Mesendoderm (in vitro differentiated cells): Measurements from ENCODE around the gene DCST2.
"Not testable (repeated sequence)": the region's sequence is repeated elsewhere in the genome, so short reads cannot be mapped to it uniquely, and the experiment has no call there.

ENCODE experiments used
- DNase-seq: peaks from one replicate; pipeline ENCODE4 v3.0.0; 2013
- H2AK5ac ChIP-seq: 2 replicates; pipeline ENCODE4 v1.6.1; 2013; ENCODE audit warnings: low read length, inconsistent platforms
- H2BK120ac ChIP-seq: 2 replicates; pipeline ENCODE4 v1.6.1; 2013; ENCODE audit warnings: low read depth, mild to moderate bottlenecking, low read length, moderate library complexity, mixed read lengths
- H2BK15ac ChIP-seq: replicated peaks from 2 replicates; pipeline ENCODE4 v1.6.1; 2013; ENCODE audit warnings: low read depth, mild to moderate bottlenecking, moderate library complexity
- H2BK5ac ChIP-seq: 2 replicates; pipeline ENCODE4 v1.6.1; 2013; ENCODE audit warnings: low read length, inconsistent platforms
- H3K18ac ChIP-seq: 2 replicates; pipeline ENCODE4 v1.6.1; 2013; ENCODE audit warnings: mild to moderate bottlenecking, low read length, mixed read lengths
- H3K23ac ChIP-seq: one replicate; pipeline ENCODE4 v1.6.1; 2013; ENCODE audit warnings: low read length
- H3K27ac ChIP-seq: 2 replicates; pipeline ENCODE4 v1.5.1; 2013; ENCODE audit warnings: low read depth, mild to moderate bottlenecking, inconsistent platforms, low read length, moderate library complexity
- H3K27me3 ChIP-seq: 2 replicates; pipeline ENCODE4 v1.6.1; 2013; ENCODE audit warnings: low read length, control low read depth, mild to moderate bottlenecking, inconsistent platforms; ENCODE audit not compliant: insufficient read depth, poor library complexity
- H3K36me3 ChIP-seq: 2 replicates; pipeline ENCODE4 v1.6.1; 2013; ENCODE audit warnings: low read length, inconsistent platforms; ENCODE audit not compliant: control insufficient read depth, insufficient read depth
- H3K4ac ChIP-seq: one replicate; pipeline ENCODE4 v1.6.1; 2013; ENCODE audit warnings: low read depth, mild to moderate bottlenecking, low read length, moderate library complexity
- H3K4me1 ChIP-seq: 2 replicates; pipeline ENCODE4 v1.6.1; 2013; ENCODE audit warnings: low read depth, low read length, inconsistent platforms; ENCODE audit not compliant: control insufficient read depth
- H3K4me2 ChIP-seq: 2 replicates; pipeline ENCODE4 v1.6.1; 2013; ENCODE audit warnings: low read length
- H3K4me3 ChIP-seq: 2 replicates; pipeline ENCODE4 v1.5.1; 2013; ENCODE audit warnings: mild to moderate bottlenecking, low read length
- H3K56ac ChIP-seq: one replicate; pipeline ENCODE4 v1.6.1; 2013; ENCODE audit warnings: low read length
- H3K79me1 ChIP-seq: 2 replicates; pipeline ENCODE4 v1.6.1; 2013; ENCODE audit warnings: low read length, inconsistent platforms
- H3K79me2 ChIP-seq: 2 replicates; pipeline ENCODE4 v1.6.1; 2013; ENCODE audit warnings: mild to moderate bottlenecking, low read length; ENCODE audit not compliant: control insufficient read depth, insufficient read depth
- H3K9ac ChIP-seq: 2 replicates; pipeline ENCODE4 v1.6.1; 2013; ENCODE audit warnings: low read length, inconsistent platforms
- H4K5ac ChIP-seq: one replicate; pipeline ENCODE4 v1.6.1; 2013; ENCODE audit warnings: low read length
- H4K8ac ChIP-seq: one replicate; pipeline ENCODE4 v1.6.1; 2013; ENCODE audit warnings: low read depth, mild to moderate bottlenecking, control low read depth, low read length, moderate library complexity
- WGBS: extraction: QIAGEN DNeasy Blood & Tissue Kit; methylation state at CpG from one replicate; pipeline ENCODE4 v1.1.7; 2013; ENCODE audit warnings: low lambda C conversion rate, missing lambda C conversion rate; ENCODE audit not compliant: insufficient coverage; ENCODE audit errors: extremely low coverage; 5-methylcytosine and 5-hydroxymethylcytosine counted together

DCST2 gene

GRCh38 chr1:154988058-154988954, 45.3 kb downstream of the DCST2 start:
- Histone ChIP-seq H3K4me2 (no peak overlapping the region), H4K8ac (no peak overlapping the region), H3K79me1 (peaks cover 21% of the 10 kb centered on the region), H4K5ac (no peak overlapping the region), H2BK15ac (no peak overlapping the region), H3K79me2 (peaks cover 19% of the 10 kb centered on the region), H3K18ac (no peak overlapping the region), H3K27me3 (no peaks in the 10 kb centered on the region), H3K23ac (no peak overlapping the region), H2BK120ac (no peak overlapping the region), H3K4ac (no peak overlapping the region), H2AK5ac (no peak overlapping the region), H3K27ac (no peak overlapping the region), H3K56ac (no peak overlapping the region), H2BK5ac (no peak overlapping the region), H3K36me3 (peaks cover 20% of the 10 kb centered on the region), H3K4me1 (no peaks in the 10 kb centered on the region), H3K4me3 (no peak overlapping the region), H3K9ac (no peak overlapping the region)
- no CpG with 5 or more reads among the region's 17 CpGs for WGBS
- DNase-seq, result no peak

DNA sequence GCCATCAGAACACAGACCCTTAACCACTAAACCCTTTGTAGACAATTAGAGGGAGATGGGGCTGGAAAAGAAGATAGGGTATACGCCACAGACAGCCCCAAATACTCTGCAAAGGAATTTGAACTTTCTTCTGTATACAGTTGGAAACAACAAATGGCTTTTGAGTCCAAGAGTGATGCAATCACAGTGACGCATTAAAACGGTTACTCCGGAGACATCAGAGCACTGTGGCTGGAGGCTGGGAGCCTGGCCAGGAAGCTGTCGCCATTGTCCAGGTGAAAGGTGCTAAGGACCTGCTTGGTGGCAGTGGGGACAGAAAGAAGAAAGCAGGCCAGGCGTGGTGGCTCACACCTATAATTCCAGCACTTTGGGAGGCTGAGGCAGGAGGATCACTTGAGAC, 46.3 kb downstream of the DCST2 start:
- H3K79me1 ChIP-seq, result peaks cover 21% of the 10 kb centered on the region
- no peak overlapping the region for H3K23ac ChIP-seq
- H2BK5ac ChIP-seq, result no peak overlapping the region
- H3K36me3 ChIP-seq, result peaks cover 20% of the 10 kb centered on the region
- H2AK5ac ChIP-seq, result no peak overlapping the region
- no peak overlapping the region for H2BK120ac ChIP-seq
- no peak overlapping the region for H3K18ac ChIP-seq
- no peak overlapping the region for H3K4me3 ChIP-seq
- H3K79me2 ChIP-seq, result peaks cover 19% of the 10 kb centered on the region
- H4K5ac ChIP-seq, result no peak overlapping the region
- no peak overlapping the region for H2BK15ac ChIP-seq
- H3K4me2 ChIP-seq, result no peak overlapping the region
- H3K27me3 ChIP-seq, result no peaks in the 10 kb centered on the region
- no peak overlapping the region for H3K4ac ChIP-seq
- no peaks in the 10 kb centered on the region for H3K4me1 ChIP-seq
- DNase-seq, result no peak
- no peak overlapping the region for H3K9ac ChIP-seq
- no peak overlapping the region for H3K27ac ChIP-seq
- WGBS, result no CpG with 5 or more reads among the region's 6 CpGs
- H3K56ac ChIP-seq, result no peak overlapping the region
- no peak overlapping the region for H4K8ac ChIP-seq

GRCh38 chr1:154986736-154987135, 46.8 kb downstream of the DCST2 start:
- H3K56ac ChIP-seq, H3K27ac ChIP-seq, H3K23ac ChIP-seq, H3K9ac ChIP-seq, H3K4ac ChIP-seq, H2BK120ac ChIP-seq, H4K5ac ChIP-seq, H3K18ac ChIP-seq, H3K4me1 ChIP-seq, H2BK15ac ChIP-seq, DNase-seq, H3K4me2 ChIP-seq, H3K27me3 ChIP-seq, H2AK5ac ChIP-seq, H2BK5ac ChIP-seq, H3K4me3 ChIP-seq, H4K8ac ChIP-seq: not testable (repeated sequence)
- H3K36me3 ChIP-seq, result peaks cover 20% of the 10 kb centered on the region
- WGBS, result no CpG with 5 or more reads among the region's 4 CpGs
- H3K79me1 ChIP-seq, result peaks cover 21% of the 10 kb centered on the region
- H3K79me2 ChIP-seq, result peaks cover 19% of the 10 kb centered on the region

GRCh38 chr1:154983776-154984466, 49.7 kb downstream of the DCST2 start:
- no CpG with 5 or more reads among the region's 17 CpGs for WGBS
- no peak overlapping the region for H3K27ac ChIP-seq
- no peak overlapping the region for H2BK15ac ChIP-seq
- no peak overlapping the region for H2BK5ac ChIP-seq
- H3K4me1 ChIP-seq, result no peaks in the 10 kb centered on the region
- peak overlapping the region; percentile 12 for H2AK5ac ChIP-seq
- peaks cover 12% of the 10 kb centered on the region for H3K36me3 ChIP-seq
- no peak overlapping the region for H2BK120ac ChIP-seq
- DNase-seq, result no peak
- H3K9ac ChIP-seq, result peak overlapping the region; percentile 81
- H3K4ac ChIP-seq, result peak overlapping the region; percentile 74
- H4K5ac ChIP-seq, result no peak overlapping the region
- peak overlapping the region; percentile 67 for H3K4me3 ChIP-seq
- H3K56ac ChIP-seq, result peak overlapping the region; percentile 81
- no peak overlapping the region for H3K18ac ChIP-seq
- H3K4me2 ChIP-seq, result peak overlapping the region; percentile 83
- H3K23ac ChIP-seq, result no peak overlapping the region
- no peaks in the 10 kb centered on the region for H3K27me3 ChIP-seq
- H4K8ac ChIP-seq, result no peak overlapping the region
- H3K79me1 ChIP-seq, result peaks cover 13% of the 10 kb centered on the region
- peaks cover 22% of the 10 kb centered on the region for H3K79me2 ChIP-seq

GRCh38 chr1:154982897-154983648, 50.5 kb downstream of the DCST2 start, which contains the start of gene FLAD1:
Gene FLAD1, plus strand, starts transcription at chr1:154983344. Its CDS starts 351 bp downstream, at chr1:154983695.
- Histone ChIP-seq H3K4ac (peak within 1 kb of the TSS; percentile 74), H3K23ac (no peak within 1 kb of the TSS), H3K9ac (peak within 1 kb of the TSS; percentile 81), H3K79me2 (peaks cover 25% of the 10 kb centered on the region), H3K36me3 (peaks cover 8% of the 10 kb centered on the region), H3K56ac (peak within 1 kb of the TSS; percentile 93), H3K27ac (peak within 1 kb of the TSS; percentile 19), H4K5ac (no peak within 1 kb of the TSS), H3K79me1 (peaks cover 7% of the 10 kb centered on the region), H3K4me3 (peak within 1 kb of the TSS; percentile 67), H3K4me2 (peak within 1 kb of the TSS; percentile 83), H2BK120ac (no peak within 1 kb of the TSS), H2AK5ac (peak within 1 kb of the TSS; percentile 12), H3K4me1 (no peaks in the 10 kb centered on the region), H3K18ac (peak within 1 kb of the TSS; percentile 77), H4K8ac (no peak within 1 kb of the TSS), H2BK15ac (no peak within 1 kb of the TSS), H2BK5ac (peak within 1 kb of the TSS; percentile 66), H3K27me3 (no peaks in the 10 kb centered on the region)
- DNase-seq, result peak; percentile 100
- WGBS, result no CpG with 5 or more reads among the region's 26 CpGs
